Hepatocyte (in vitro differentiated cells): ENCODE data around the gene APOC1. TPM values are rescaled to one million over a fixed set of nuclear protein-coding genes. Genes with fewer than 3 reads are reported as not detected.
"Not testable (repeated sequence)": the region's sequence is repeated elsewhere in the genome, so short reads cannot be mapped to it uniquely, and the experiment has no call there.

Source experiments
- DNase-seq: peaks from one replicate; pipeline ENCODE4 v3.0.0-alpha.2; 2016; ENCODE audit warnings: low spot score
- H2AFZ ChIP-seq: fragments of 200-600 bp; sonication (generic); 2 replicates; pipeline ENCODE4 v1.6.0; 2016; ENCODE audit warnings: antibody characterized with exemption, mild to moderate bottlenecking
- H3K27ac ChIP-seq: fragments of 200-600 bp; sonication (generic); 2 replicates; pipeline ENCODE4 v1.5.1; 2016; ENCODE audit warnings: mild to moderate bottlenecking
- H3K27me3 ChIP-seq: fragments of 200-600 bp; sonication (generic); 2 replicates; pipeline ENCODE4 v1.6.1; 2016
- H3K36me3 ChIP-seq: fragments of 200-600 bp; sonication (generic); replicated peaks from 2 replicates; pipeline ENCODE4 v1.5.1; 2016; ENCODE audit warnings: low read depth; ENCODE audit not compliant: insufficient read depth
- H3K4me1 ChIP-seq: fragments of 200-600 bp; sonication (generic); 2 replicates; pipeline ENCODE4 v1.5.1; 2016; ENCODE audit warnings: mild to moderate bottlenecking, moderate library complexity; ENCODE audit not compliant: insufficient read depth
- H3K4me2 ChIP-seq: fragments of 200-600 bp; sonication (generic); 2 replicates; pipeline ENCODE4 v1.6.0; 2016
- H3K4me3 ChIP-seq: fragments of 200-600 bp; sonication (generic); 2 replicates; pipeline ENCODE4 v1.5.1; 2016; ENCODE audit warnings: mild to moderate bottlenecking
- H3K79me2 ChIP-seq: fragments of 200-600 bp; sonication (generic); 2 replicates; pipeline ENCODE4 v1.6.0; 2017; ENCODE audit warnings: mild to moderate bottlenecking
- H3K9me2 ChIP-seq: fragments of 200-600 bp; sonication (generic); replicated peaks from 2 replicates; pipeline ENCODE4 v1.6.0; 2017; ENCODE audit warnings: mild to moderate bottlenecking; ENCODE audit not compliant: insufficient read depth
- H3K9me3 ChIP-seq: fragments of 200-600 bp; sonication (generic); 2 replicates; pipeline ENCODE4 v1.5.1; 2016; ENCODE audit warnings: low read depth, mild to moderate bottlenecking
- H4K20me1 ChIP-seq: fragments of 200-600 bp; sonication (generic); 2 replicates; pipeline ENCODE4 v1.6.0; 2016; ENCODE audit warnings: mild to moderate bottlenecking; ENCODE audit not compliant: insufficient read depth, poor library complexity, severe bottlenecking
- CTCF ChIP-seq: fragments of 200-600 bp; sonication (generic); IDR thresholded peaks from 2 replicates; pipeline ENCODE4 v1.5.1; 2016; ENCODE audit warnings: antibody characterized with exemption, mild to moderate bottlenecking; ENCODE audit not compliant: poor library complexity
- EZH2 ChIP-seq: fragments of 200-600 bp; sonication (generic); IDR thresholded peaks from 2 replicates; pipeline ENCODE4 v1.6.1; 2016; ENCODE audit warnings: antibody characterized with exemption, mild to moderate bottlenecking, borderline replicate concordance
- EZH2phosphoT487 ChIP-seq: fragments of 200-600 bp; sonication (generic); IDR thresholded peaks from one replicate; pipeline ENCODE4 v1.6.1; 2018; ENCODE audit warnings: antibody characterized with exemption, mild to moderate bottlenecking, low read depth, moderate library complexity; ENCODE audit not compliant: unreplicated experiment, severe bottlenecking
- WGBS: methylation state at CpG from one replicate; pipeline ENCODE4 v1.1.6; 2016; ENCODE audit warnings: low lambda C conversion rate; ENCODE audit errors: missing lambda C conversion rate; 5-methylcytosine and 5-hydroxymethylcytosine counted together
- polyA plus RNA-seq: library from polyadenylated mRNA; unstranded; fragments of >200 nt; fragmentation: Nextera tagmentation; extraction: Ambion mirVana; gene quantifications from 2 replicates; pipeline ENCODE4 v1.2.1, GENCODE V29; 2016
- total RNA-seq: library from RNA; depleted of rRNA; stranded (reverse); fragments of >200 nt; gene quantifications from 2 replicates; pipeline ENCODE4 v1.2.3, GENCODE V29; 2014

Gene APOC1
- total and polyA plus RNA-seq, 2 experiments from 2014 or later = 390 to 606 TPM

GRCh38 chr19:44883922-44884321 lies 30.5 kb upstream of the APOC1 start:
- H3K27ac ChIP-seq = no peak overlapping the region
- no peak overlapping the region for H2AFZ ChIP-seq
- H3K4me2 ChIP-seq = no peak overlapping the region
- H3K9me2 ChIP-seq = no peaks in the 10 kb centered on the region
- H4K20me1 ChIP-seq = no peaks in the 10 kb centered on the region
- no peak for TF ChIP-seq CTCF
- TF ChIP-seq EZH2 = no peak
- TF ChIP-seq EZH2phosphoT487 = no peak
- no peaks in the 10 kb centered on the region for H3K27me3 ChIP-seq
- no peaks in the 10 kb centered on the region for H3K36me3 ChIP-seq
- 88% methylated on average over 5 of the region's 5 CpGs for WGBS
- DNase-seq = no peak
- no peaks in the 10 kb centered on the region for H3K79me2 ChIP-seq
- H3K9me3 ChIP-seq = no peaks in the 10 kb centered on the region
- H3K4me3 ChIP-seq = no peak overlapping the region
- no peaks in the 10 kb centered on the region for H3K4me1 ChIP-seq

GRCh38 chr19:44884566-44884965 lies 29.8 kb upstream of the APOC1 start:
- Histone ChIP-seq H2AFZ (no peak overlapping the region), H3K4me1 (peaks cover under 1% of the 10 kb centered on the region), H3K36me3 (no peaks in the 10 kb centered on the region), H3K27me3 (no peaks in the 10 kb centered on the region), H3K4me2 (no peak overlapping the region), H3K9me3 (no peaks in the 10 kb centered on the region), H3K9me2 (no peaks in the 10 kb centered on the region), H3K27ac (no peak overlapping the region), H4K20me1 (no peaks in the 10 kb centered on the region), H3K4me3 (no peak overlapping the region), H3K79me2 (no peaks in the 10 kb centered on the region)
- no peak for DNase-seq
- 91% methylated on average over 4 of the region's 4 CpGs for WGBS
- no peak for TF ChIP-seq CTCF
- no peak for TF ChIP-seq EZH2

GRCh38 chr19:44886141-44886540 lies 28.3 kb upstream of the APOC1 start:
- no peak overlapping the region for H3K27ac ChIP-seq
- WGBS = 90% methylated on average over 6 of the region's 6 CpGs
- H4K20me1 ChIP-seq = no peaks in the 10 kb centered on the region
- no peaks in the 10 kb centered on the region for H3K9me2 ChIP-seq
- no peak overlapping the region for H2AFZ ChIP-seq
- no peaks in the 10 kb centered on the region for H3K36me3 ChIP-seq
- H3K4me2 ChIP-seq = no peak overlapping the region
- no peak overlapping the region for H3K4me3 ChIP-seq
- TF ChIP-seq CTCF (no peak), EZH2phosphoT487 (no peak), EZH2 (no peak)
- no peak for DNase-seq
- no peaks in the 10 kb centered on the region for H3K27me3 ChIP-seq
- no peaks in the 10 kb centered on the region for H3K9me3 ChIP-seq
- no peaks in the 10 kb centered on the region for H3K79me2 ChIP-seq
- H3K4me1 ChIP-seq = peaks cover 6% of the 10 kb centered on the region

GRCh38 chr19:44887648-44888047 lies 26.8 kb upstream of the APOC1 start:
- Histone ChIP-seq H4K20me1 (peaks cover 2% of the 10 kb centered on the region), H3K27ac (no peak overlapping the region), H3K27me3 (no peaks in the 10 kb centered on the region), H3K4me1 (peaks cover 9% of the 10 kb centered on the region), H2AFZ (no peak overlapping the region), H3K9me3 (no peaks in the 10 kb centered on the region), H3K36me3 (no peaks in the 10 kb centered on the region), H3K4me2 (no peak overlapping the region), H3K79me2 (peaks cover 13% of the 10 kb centered on the region), H3K9me2 (no peaks in the 10 kb centered on the region), H3K4me3 (no peak overlapping the region)
- WGBS = 91% methylated on average over 4 of the region's 4 CpGs
- DNase-seq = no peak
- no peak for TF ChIP-seq EZH2
- no peak for TF ChIP-seq EZH2phosphoT487
- TF ChIP-seq CTCF = no peak

GRCh38 chr19:44888335-44888734 lies 26.1 kb upstream of the APOC1 start:
- not testable (repeated sequence) for H3K36me3 ChIP-seq, H2AFZ ChIP-seq, H3K9me3 ChIP-seq, H4K20me1 ChIP-seq, DNase-seq, H3K9me2 ChIP-seq, H3K27ac ChIP-seq, H3K4me1 ChIP-seq, H3K4me3 ChIP-seq, H3K4me2 ChIP-seq, H3K27me3 ChIP-seq
- peaks cover 20% of the 10 kb centered on the region for H3K79me2 ChIP-seq
- 91% methylated on average over 5 of the region's 5 CpGs for WGBS
